LoVo (cell line): ENCODE data around the gene FES.
"Not testable (repeated sequence)": the region's sequence is repeated elsewhere in the genome, so short reads cannot be mapped to it uniquely, and the experiment has no call there.

Source experiments
- DNase-seq: peaks from one replicate; pipeline ENCODE4 v3.0.0-alpha.2; 2016; ENCODE audit warnings: low spot score

The FES gene

DNA sequence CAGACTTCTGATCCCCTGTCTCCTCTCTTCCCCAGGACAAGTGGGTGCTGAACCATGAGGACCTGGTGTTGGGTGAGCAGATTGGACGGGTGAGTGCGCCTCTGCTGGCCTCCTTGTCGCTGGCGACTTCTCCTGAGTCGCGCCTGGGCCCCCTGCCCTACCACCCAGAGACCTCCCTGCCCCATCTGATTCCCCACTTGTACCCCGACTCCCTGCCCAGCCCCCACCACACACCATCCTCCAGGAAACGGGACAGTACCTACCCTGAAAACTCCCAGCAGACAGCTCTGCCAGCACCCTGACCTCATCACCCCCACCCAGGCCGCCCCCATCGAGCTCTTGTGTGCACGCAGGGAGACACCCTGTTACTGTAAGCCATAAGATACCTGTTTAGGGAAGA lies 7.7 kb downstream of the FES start:
- DNase-seq, result no peak

GRCh38 chr15:90892498-90893174 lies 8.3 kb downstream of the FES start:
- DNase-seq, result no peak

- DNase-seq, result no peak
Measured at GRCh38 chr15:90893175-90894090, 9.1 kb downstream of the FES start.

- DNase-seq, result no peak
Measured at GRCh38 chr15:90895571-90896117, 11.3 kb downstream of the FES start.

- not testable (repeated sequence) for DNase-seq
Measured at GRCh38 chr15:90897131-90897655, 12.9 kb downstream of the FES start.

DNA sequence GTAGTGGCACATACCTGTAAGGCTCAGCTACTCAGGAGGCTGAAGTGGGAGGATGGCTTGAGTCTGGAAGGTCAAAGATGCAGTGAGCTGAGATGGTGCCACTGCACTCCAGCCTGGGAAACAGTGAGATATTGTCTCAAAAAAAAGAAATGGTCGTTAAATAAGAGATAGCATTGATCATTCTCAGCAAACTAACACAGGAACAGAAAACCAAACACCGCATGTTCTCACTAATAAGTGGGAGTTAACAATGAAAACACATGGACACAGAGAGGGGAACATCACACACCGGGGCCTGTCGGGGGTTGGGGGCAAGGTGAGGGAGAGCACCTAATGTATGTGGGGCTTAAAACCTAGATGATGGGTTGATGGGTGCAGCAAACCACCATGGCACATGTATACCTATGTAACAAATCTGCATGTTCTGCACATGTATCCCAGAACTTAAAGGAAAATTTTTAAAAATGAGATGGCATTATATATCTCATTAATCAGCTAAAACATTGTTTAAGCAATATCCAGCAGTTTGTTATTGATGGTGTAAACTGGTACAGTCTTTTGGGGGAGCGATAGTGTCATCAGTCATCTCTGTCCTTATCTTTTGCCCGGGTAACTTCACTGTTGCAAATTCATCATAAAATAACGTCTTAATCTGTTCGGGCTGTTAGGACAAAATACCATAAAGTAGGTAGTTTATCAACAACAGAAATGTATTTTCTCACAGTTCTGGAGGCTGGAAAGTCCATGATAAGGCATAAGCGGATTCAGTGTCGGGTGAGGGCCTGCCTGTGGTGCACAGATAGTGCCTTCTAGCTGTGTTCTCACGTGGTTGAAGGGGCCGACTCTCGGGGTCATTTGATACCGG lies 17.1 kb downstream of the FES start:
- no peak for DNase-seq

- peak; percentile 89 for DNase-seq
Measured at GRCh38 chr15:90902040-90902839, 17.9 kb downstream of the FES start.

- peak; percentile 53 for DNase-seq
Measured at GRCh38 chr15:90902840-90903732, 18.8 kb downstream of the FES start, which contains the start of gene MAN2A2. Gene MAN2A2, plus strand, starts transcription at chr15:90903302. Its CDS starts 906 bp downstream, at chr15:90904208.

GRCh38 chr15:90903733-90904536 lies 19.6 kb downstream of the FES start:
- DNase-seq, result no peak

GRCh38 chr15:90904746-90905145 lies 20.4 kb downstream of the FES start:
- no peak for DNase-seq

- no peak for DNase-seq
Measured at GRCh38 chr15:90905306-90906180, 21.2 kb downstream of the FES start.

DNA sequence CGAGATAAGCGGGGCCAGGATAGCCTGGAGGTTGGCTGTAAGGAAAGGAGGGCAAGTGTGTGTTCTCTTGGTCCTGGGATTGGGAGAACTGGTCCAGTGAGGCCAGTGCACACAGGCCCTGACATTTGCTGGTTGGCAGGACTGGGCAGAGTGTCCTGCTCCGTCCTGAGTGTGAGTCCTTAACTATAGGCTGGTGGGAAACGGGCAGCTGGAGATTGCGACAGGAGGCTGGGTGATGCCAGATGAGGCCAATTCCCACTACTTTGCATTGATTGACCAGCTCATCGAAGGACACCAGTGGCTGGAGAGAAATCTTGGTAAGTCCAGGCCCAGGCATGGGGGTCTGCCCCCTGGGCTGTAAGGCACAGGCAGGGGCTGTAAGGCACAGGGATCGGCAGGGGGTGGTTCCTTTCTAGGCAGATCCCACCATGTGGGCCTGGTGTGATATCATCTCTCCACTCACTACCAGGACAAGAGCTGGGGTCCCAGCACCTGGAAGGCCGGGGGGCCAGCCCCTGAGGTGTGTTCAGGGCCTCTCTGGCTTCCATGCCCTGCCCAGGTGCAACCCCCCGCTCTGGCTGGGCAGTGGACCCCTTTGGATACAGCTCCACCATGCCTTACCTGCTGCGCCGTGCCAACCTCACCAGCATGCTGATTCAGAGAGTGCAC lies 22.0 kb downstream of the FES start:
- no peak for DNase-seq

DNA sequence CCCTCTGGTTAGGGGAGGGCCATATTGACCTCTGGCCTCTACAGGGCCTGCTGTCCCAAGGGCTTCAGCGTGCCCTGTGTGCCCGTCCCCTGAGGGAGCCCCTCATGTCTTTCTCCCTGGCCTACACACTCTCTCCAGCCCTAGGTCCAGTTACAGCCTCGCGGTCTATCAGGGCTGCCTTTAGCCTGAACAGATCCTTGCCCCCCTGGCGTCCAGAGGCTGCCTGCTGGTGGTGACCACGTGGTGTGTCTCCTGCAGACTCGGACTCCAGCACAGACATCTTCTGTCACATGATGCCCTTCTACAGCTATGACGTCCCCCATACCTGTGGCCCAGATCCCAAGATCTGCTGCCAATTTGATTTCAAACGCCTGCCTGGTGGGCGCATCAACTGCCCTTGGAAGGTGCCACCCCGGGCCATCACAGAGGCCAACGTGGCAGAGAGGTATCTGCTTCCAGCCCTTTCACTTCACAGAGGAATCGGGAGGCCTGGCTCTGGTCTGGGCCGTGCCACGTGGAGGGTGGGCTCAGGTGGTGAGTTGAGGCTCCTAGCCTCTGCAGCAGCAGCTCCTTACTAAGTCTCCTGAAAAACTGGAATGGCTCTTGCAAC lies 22.9 kb downstream of the FES start:
- no peak for DNase-seq

- DNase-seq, result no peak
Measured at GRCh38 chr15:90907838-90908507, 23.7 kb downstream of the FES start.

- not testable (repeated sequence) for DNase-seq
Measured at GRCh38 chr15:90909449-90909848, 25.1 kb downstream of the FES start.

GRCh38 chr15:90909976-90910375 lies 25.7 kb downstream of the FES start:
- DNase-seq, result no peak
